ENCODE measurements around the gene PKN2.
A peak's percentile ranks its signal among the peaks of the same experiment; 100 is the strongest.

PKN2 gene

GRCh38 chr1:88655140-88655539 lies 28.9 kb upstream of the PKN2 start:
- peaks cover 6% of the 10 kb centered on the region; the same call in 1 of the 2 replicates for H3K4me1 ChIP-seq (ENCODE audit: control insufficient read depth, insufficient read depth, low read length)
- no peak overlapping the region for H3K27ac ChIP-seq (ENCODE audit: low read depth, low read length)
- no peak overlapping the region for H3K4me3 ChIP-seq (ENCODE audit: low read depth, low read length)
- H3K9ac ChIP-seq (ENCODE audit: low read length): no peak overlapping the region
- H3K9me3 ChIP-seq (ENCODE audit: control insufficient read depth, insufficient read depth, low read depth, low read length): no peaks in the 10 kb centered on the region
- no peaks in the 10 kb centered on the region for H3K27me3 ChIP-seq (ENCODE audit: control insufficient read depth, insufficient read depth, low read length)
- H3K36me3 ChIP-seq (ENCODE audit: control insufficient read depth, insufficient read depth, low read length): no peaks in the 10 kb centered on the region

GRCh38 chr1:88655685-88656299 lies 28.3 kb upstream of the PKN2 start:
- no peak overlapping the region for H3K9ac ChIP-seq (ENCODE audit: low read length)
- no peaks in the 10 kb centered on the region for H3K36me3 ChIP-seq (ENCODE audit: control insufficient read depth, insufficient read depth, low read length)
- no peak overlapping the region for H3K4me3 ChIP-seq (ENCODE audit: low read depth, low read length)
- H3K9me3 ChIP-seq (ENCODE audit: control insufficient read depth, insufficient read depth, low read depth, low read length): no peaks in the 10 kb centered on the region
- H3K4me1 ChIP-seq (ENCODE audit: control insufficient read depth, insufficient read depth, low read length): peaks cover 2% of the 10 kb centered on the region; the same call in 1 of the 2 replicates
- H3K27ac ChIP-seq (ENCODE audit: low read depth, low read length): no peak overlapping the region
- H3K27me3 ChIP-seq (ENCODE audit: control insufficient read depth, insufficient read depth, low read length): no peaks in the 10 kb centered on the region

- no peak overlapping the region for H3K9ac ChIP-seq (ENCODE audit: low read length)
- H3K4me1 ChIP-seq (ENCODE audit: control insufficient read depth, insufficient read depth, low read length): peaks cover 19% of the 10 kb centered on the region
- no peaks in the 10 kb centered on the region for H3K27me3 ChIP-seq (ENCODE audit: control insufficient read depth, insufficient read depth, low read length)
- no peaks in the 10 kb centered on the region for H3K36me3 ChIP-seq (ENCODE audit: control insufficient read depth, insufficient read depth, low read length)
- H3K4me3 ChIP-seq (ENCODE audit: low read depth, low read length): no peak overlapping the region
- no peaks in the 10 kb centered on the region for H3K9me3 ChIP-seq (ENCODE audit: control insufficient read depth, insufficient read depth, low read depth, low read length)
- no peak overlapping the region for H3K27ac ChIP-seq (ENCODE audit: low read depth, low read length)
Observed at GRCh38 chr1:88658419-88658818, 25.7 kb upstream of the PKN2 start.

DNA sequence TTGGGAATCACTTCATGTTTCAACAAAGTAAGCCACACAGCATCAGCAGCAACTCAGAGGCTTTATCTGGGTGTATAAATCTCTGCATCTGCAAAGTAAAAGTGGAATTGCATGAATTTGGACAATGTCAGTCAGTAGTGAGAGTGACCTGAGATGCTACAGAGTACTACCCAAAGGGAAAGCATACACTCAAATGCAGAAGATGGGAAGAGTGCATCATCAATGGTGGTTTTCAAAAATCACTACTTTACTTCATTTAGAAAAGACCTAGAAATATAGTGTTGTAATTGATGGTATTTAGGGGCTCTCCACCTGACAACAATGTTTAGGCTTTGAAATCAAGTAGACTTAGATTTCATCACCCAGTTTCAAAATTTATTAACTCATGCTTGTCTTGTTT lies 24.5 kb upstream of the PKN2 start:
- peaks cover 19% of the 10 kb centered on the region for H3K4me1 ChIP-seq (ENCODE audit: control insufficient read depth, insufficient read depth, low read length)
- H3K4me3 ChIP-seq (ENCODE audit: low read depth, low read length): no peak overlapping the region
- no peaks in the 10 kb centered on the region for H3K9me3 ChIP-seq (ENCODE audit: control insufficient read depth, insufficient read depth, low read depth, low read length)
- H3K27me3 ChIP-seq (ENCODE audit: control insufficient read depth, insufficient read depth, low read length): no peaks in the 10 kb centered on the region
- no peaks in the 10 kb centered on the region for H3K36me3 ChIP-seq (ENCODE audit: control insufficient read depth, insufficient read depth, low read length)
- no peak overlapping the region for H3K9ac ChIP-seq (ENCODE audit: low read length)
- H3K27ac ChIP-seq (ENCODE audit: low read depth, low read length): no peak overlapping the region

DNA sequence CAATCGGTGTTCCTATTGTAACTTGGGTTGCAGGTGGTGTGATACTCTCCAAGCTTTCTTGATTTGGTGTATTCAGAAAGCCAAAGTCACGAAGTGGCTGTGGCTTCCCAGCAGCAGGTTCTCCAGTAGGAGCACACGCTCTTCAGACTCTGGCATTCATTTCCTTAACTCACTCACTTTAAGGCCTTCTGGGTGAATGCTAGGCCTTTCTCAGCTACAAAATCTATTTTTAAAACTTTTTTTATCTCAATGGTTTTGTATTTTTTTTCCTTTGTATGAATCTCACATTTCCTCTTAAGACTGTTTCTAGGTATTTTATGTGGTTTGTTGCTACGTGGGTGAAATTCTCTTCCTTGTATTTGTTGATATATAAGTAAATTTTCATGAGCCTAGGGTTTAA lies 22.9 kb upstream of the PKN2 start:
- Histone ChIP-seq H3K9ac (ENCODE audit: low read length) (no peak overlapping the region), H3K4me3 (ENCODE audit: low read depth, low read length) (no peak overlapping the region), H3K9me3 (ENCODE audit: control insufficient read depth, insufficient read depth, low read depth, low read length) (no peaks in the 10 kb centered on the region), H3K36me3 (ENCODE audit: control insufficient read depth, insufficient read depth, low read length) (no peaks in the 10 kb centered on the region), H3K27ac (ENCODE audit: low read depth, low read length) (no peak overlapping the region), H3K4me1 (ENCODE audit: control insufficient read depth, insufficient read depth, low read length) (peaks cover 19% of the 10 kb centered on the region), H3K27me3 (ENCODE audit: control insufficient read depth, insufficient read depth, low read length) (no peaks in the 10 kb centered on the region)

DNA sequence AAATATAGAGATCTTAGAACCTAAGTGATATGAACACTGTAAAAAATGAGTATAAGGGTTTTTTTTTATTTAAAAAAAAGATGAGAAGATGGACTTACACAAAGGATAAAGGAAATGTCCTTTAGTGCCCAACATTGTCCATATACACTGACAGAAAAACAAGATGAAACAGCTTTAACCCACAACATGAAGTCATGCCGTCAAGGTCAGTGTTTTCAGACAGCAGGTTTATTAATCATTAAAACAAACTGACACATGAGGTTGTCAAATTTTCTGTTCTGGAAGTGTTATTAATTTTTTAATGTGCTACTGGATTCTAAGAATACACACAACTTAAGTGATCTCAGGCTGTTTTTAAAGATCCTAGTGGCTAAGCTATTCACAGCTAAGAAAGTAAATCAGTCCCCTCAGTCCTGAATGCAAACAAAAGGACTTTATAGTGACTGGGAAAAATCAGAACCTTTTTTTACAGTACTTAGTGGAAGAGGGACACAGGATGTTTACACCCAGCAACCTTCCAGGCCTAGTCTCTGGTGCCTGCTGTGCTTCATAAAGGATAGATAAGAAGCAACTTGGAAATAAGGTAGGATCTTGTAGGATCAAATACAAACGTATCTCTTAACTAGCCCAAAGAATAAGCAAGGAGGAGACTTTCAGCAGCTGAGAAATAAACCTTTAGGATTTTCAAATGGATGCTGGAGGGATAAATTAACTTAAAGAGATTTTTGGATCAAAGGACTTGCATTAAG lies 21.9 kb upstream of the PKN2 start:
- H3K27me3 ChIP-seq (ENCODE audit: control insufficient read depth, insufficient read depth, low read length): no peaks in the 10 kb centered on the region
- peak overlapping the region; percentile 46; the same call in 1 of the 2 replicates for H3K27ac ChIP-seq (ENCODE audit: low read depth, low read length)
- peaks cover 19% of the 10 kb centered on the region for H3K4me1 ChIP-seq (ENCODE audit: control insufficient read depth, insufficient read depth, low read length)
- H3K9me3 ChIP-seq (ENCODE audit: control insufficient read depth, insufficient read depth, low read depth, low read length): no peaks in the 10 kb centered on the region
- H3K9ac ChIP-seq (ENCODE audit: low read length): no peak overlapping the region
- no peaks in the 10 kb centered on the region for H3K36me3 ChIP-seq (ENCODE audit: control insufficient read depth, insufficient read depth, low read length)
- no peak overlapping the region for H3K4me3 ChIP-seq (ENCODE audit: low read depth, low read length)

GRCh38 chr1:88662723-88663122 lies 21.4 kb upstream of the PKN2 start:
- Histone ChIP-seq H3K36me3 (ENCODE audit: control insufficient read depth, insufficient read depth, low read length) (no peaks in the 10 kb centered on the region), H3K9ac (ENCODE audit: low read length) (no peak overlapping the region), H3K9me3 (ENCODE audit: control insufficient read depth, insufficient read depth, low read depth, low read length) (no peaks in the 10 kb centered on the region), H3K4me3 (ENCODE audit: low read depth, low read length) (no peak overlapping the region), H3K27ac (ENCODE audit: low read depth, low read length) (peak overlapping the region; percentile 46; the same call in 1 of the 2 replicates), H3K4me1 (ENCODE audit: control insufficient read depth, insufficient read depth, low read length) (peaks cover 19% of the 10 kb centered on the region), H3K27me3 (ENCODE audit: control insufficient read depth, insufficient read depth, low read length) (no peaks in the 10 kb centered on the region)

GRCh38 chr1:88668405-88668804 lies 15.7 kb upstream of the PKN2 start:
- Histone ChIP-seq H3K9ac (ENCODE audit: low read length) (no peak overlapping the region), H3K36me3 (ENCODE audit: control insufficient read depth, insufficient read depth, low read length) (no peaks in the 10 kb centered on the region), H3K4me1 (ENCODE audit: control insufficient read depth, insufficient read depth, low read length) (no peaks in the 10 kb centered on the region), H3K27ac (ENCODE audit: low read depth, low read length) (no peak overlapping the region), H3K4me3 (ENCODE audit: low read depth, low read length) (no peak overlapping the region), H3K27me3 (ENCODE audit: control insufficient read depth, insufficient read depth, low read length) (no peaks in the 10 kb centered on the region), H3K9me3 (ENCODE audit: control insufficient read depth, insufficient read depth, low read depth, low read length) (no peaks in the 10 kb centered on the region)

- no peaks in the 10 kb centered on the region for H3K36me3 ChIP-seq (ENCODE audit: control insufficient read depth, insufficient read depth, low read length)
Observed at GRCh38 chr1:88670462-88670861, 13.6 kb upstream of the PKN2 start.

GRCh38 chr1:88673446-88673845 lies 10.6 kb upstream of the PKN2 start:
- H3K4me1 ChIP-seq (ENCODE audit: control insufficient read depth, insufficient read depth, low read length): no peaks in the 10 kb centered on the region
- H3K27ac ChIP-seq (ENCODE audit: low read depth, low read length): no peak overlapping the region
- H3K4me3 ChIP-seq (ENCODE audit: low read depth, low read length): no peak overlapping the region
- no peaks in the 10 kb centered on the region for H3K27me3 ChIP-seq (ENCODE audit: control insufficient read depth, insufficient read depth, low read length)
- H3K9ac ChIP-seq (ENCODE audit: low read length): no peak overlapping the region
- H3K36me3 ChIP-seq (ENCODE audit: control insufficient read depth, insufficient read depth, low read length): no peaks in the 10 kb centered on the region
- no peaks in the 10 kb centered on the region for H3K9me3 ChIP-seq (ENCODE audit: control insufficient read depth, insufficient read depth, low read depth, low read length)

More at GRCh38 chr1:88670462-88670861, 13.6 kb upstream of the PKN2 start:
- Histone ChIP-seq H3K27me3 (ENCODE audit: control insufficient read depth, insufficient read depth, low read length) (no peaks in the 10 kb centered on the region), H3K27ac (ENCODE audit: low read depth, low read length) (no peak overlapping the region), H3K4me1 (ENCODE audit: control insufficient read depth, insufficient read depth, low read length) (no peaks in the 10 kb centered on the region), H3K9me3 (ENCODE audit: control insufficient read depth, insufficient read depth, low read depth, low read length) (no peaks in the 10 kb centered on the region), H3K4me3 (ENCODE audit: low read depth, low read length) (no peak overlapping the region), H3K9ac (ENCODE audit: low read length) (no peak overlapping the region)

- no peaks in the 10 kb centered on the region for H3K27me3 ChIP-seq (ENCODE audit: control insufficient read depth, insufficient read depth, low read length)
- no peaks in the 10 kb centered on the region for H3K9me3 ChIP-seq (ENCODE audit: control insufficient read depth, insufficient read depth, low read depth, low read length)
Observed at GRCh38 chr1:88678405-88678804, 5.7 kb upstream of the PKN2 start.

More at GRCh38 chr1:88678405-88678804, 5.7 kb upstream of the PKN2 start:
- no peaks in the 10 kb centered on the region for H3K36me3 ChIP-seq (ENCODE audit: control insufficient read depth, insufficient read depth, low read length)
- H3K4me1 ChIP-seq (ENCODE audit: control insufficient read depth, insufficient read depth, low read length): no peaks in the 10 kb centered on the region
- H3K27ac ChIP-seq (ENCODE audit: low read depth, low read length): no peak overlapping the region
- no peak overlapping the region for H3K4me3 ChIP-seq (ENCODE audit: low read depth, low read length)
- H3K9ac ChIP-seq (ENCODE audit: low read length): no peak overlapping the region

Measured in HUES6 (cell line).